SH-SY5Y (cell line): Measurements from ENCODE around the gene TEX29.

Experiments
- GATA2 ChIP-seq: IDR thresholded peaks from 2 replicates; pipeline ENCODE4 v1.6.1; 2011; ENCODE audit warnings: mild to moderate bottlenecking, low read depth, low read length
- GATA3 ChIP-seq: IDR thresholded peaks from 2 replicates; pipeline ENCODE4 v1.6.1; 2011; ENCODE audit warnings: low read depth, mild to moderate bottlenecking, low read length, moderate library complexity

- TF ChIP-seq GATA2: no peak
- no peak for TF ChIP-seq GATA3
Observed at GRCh38 chr13:111387945-111388600, 67.6 kb downstream of the TEX29 start.
